ENCODE measurements around the gene SNX14. TPM values are rescaled to one million over a fixed set of nuclear protein-coding genes. Genes with fewer than 3 reads are reported as not detected.

Gene SNX14
- total RNA-seq, 1 experiment from 2014 or later = 84.8 TPM

GRCh38 chr6:85462673-85463072, 131.0 kb downstream of the SNX14 start:
- Histone ChIP-seq H3K36me3 (ENCODE audit: control insufficient read depth in 1 of 2, insufficient read depth in 2 of 2, low read length in 2 of 2) (0 out of 4 replicates have a peak, but pooled peaks cover 0 to 5% of the 10 kb centered on the region in 2 experiments), H4K20me1 (ENCODE audit: insufficient read depth) (no peaks in the 10 kb centered on the region), H3K27ac (ENCODE audit: low read depth, low read length) (no peak overlapping the region), H3K4me1 (ENCODE audit: control insufficient read depth in 1 of 2, insufficient read depth in 2 of 2, low read length in 2 of 2) (peaks cover 61 to 99% of the 10 kb centered on the region in 2 experiments), H3K9me2 (ENCODE audit: insufficient read depth) (no peaks in the 10 kb centered on the region), H3K9ac (ENCODE audit: low read length) (peak overlapping the region; percentile 65; the same call in 1 of the 2 replicates), H3K79me2 (ENCODE audit: insufficient read depth, low read length) (peaks cover 14% of the 10 kb centered on the region; the same call in 1 of the 2 replicates), H3K4me2 (ENCODE audit: low read length) (peak overlapping the region; percentile 80; the same call in 1 of the 2 replicates), H3K27me3 (ENCODE audit: insufficient read depth, low read length) (no peaks in the 10 kb centered on the region), H2AFZ (ENCODE audit: low read depth, low read length, poor library complexity, severe bottlenecking) (no peak overlapping the region), H3K9me3 (ENCODE audit: control insufficient read depth in 1 of 2, insufficient read depth in 1 of 2, low read depth in 1 of 2, low read length in 2 of 2) (no peaks in the 10 kb centered on the region), H3K4me3 (replicated peaks in 1 of 2; ENCODE audit: low read depth in 1 of 2, low read length in 2 of 2) (no peak overlapping the region)
- DNase-seq (ENCODE audit: low read depth, low spot score) = no peak
- no TSS peak for BruUV-seq (replicated peaks)
- intact Hi-C loops (cut with micrococcal nuclease) = loop anchor here (10.0 kb wide), 1 partner anchor 212 kb away; no protein-coding TSS in a partner anchor
- TF ChIP-seq EGR1 (IDR thresholded peaks at IDR 0.05; ENCODE audit: low read depth) (no peak), EZH2phosphoT487 (IDR thresholded peaks at IDR 0.05; ENCODE audit: borderline replicate concordance) (no peak), ELF1 (IDR thresholded peaks at IDR 0.05; ENCODE audit: borderline replicate concordance, low read depth) (no peak), REST (IDR thresholded peaks at IDR 0.05; ENCODE audit: low read depth) (no peak), FOSL1 (IDR thresholded peaks at IDR 0.05; ENCODE audit: low read depth) (no peak), ZBTB33 (IDR thresholded peaks at IDR 0.05; ENCODE audit: extremely low read depth, insufficient replicate concordance, low read length) (no peak), POLR2AphosphoS5 (IDR thresholded peaks at IDR 0.05; ENCODE audit: low read depth, low read length) (no peak), CEBPB (IDR thresholded peaks at IDR 0.05; ENCODE audit: low read depth) (no peak), YY1 (IDR thresholded peaks at IDR 0.05; ENCODE audit: extremely low read depth, insufficient replicate concordance, low read depth, low read length) (no peak), JUND (IDR thresholded peaks at IDR 0.05) (no peak), ZNF274 (IDR thresholded peaks at IDR 0.05; ENCODE audit: low read depth, low read length) (no peak), ATF3 (IDR thresholded peaks at IDR 0.05) (no peak), CBX3 (IDR thresholded peaks at IDR 0.05; ENCODE audit: low read depth) (no peak), CTCF (IDR thresholded peaks at IDR 0.05 in 2 of 3, conservative IDR thresholded peaks at IDR 0.05 in 1 of 3; ENCODE audit: borderline replicate concordance in 1 of 3, insufficient read depth in 1 of 3, low read depth in 2 of 3, low read length in 2 of 3) (no peak), TCF7L2 (IDR thresholded peaks at IDR 0.05; ENCODE audit: borderline replicate concordance, extremely low read depth, insufficient read depth, insufficient read length) (no peak)
- POLR2A ChIA-PET = interaction anchor here (1.1 to 3.4 kb wide), 6 partner anchors 8 to 216 kb away, joined by 3 to 45 read pairs (median 5); partner anchors contain the start of gene NT5E
- RAD21 ChIA-PET (ENCODE audit: low non-redundant PET in 1 of 2, low total read pairs in 2 of 2, uncharacterized antibody in 2 of 2, unreplicated experiment in 2 of 2) = no interaction called here
- CTCF ChIA-PET = interaction anchor here (2.4 kb wide), 1 partner anchor 20 kb away, joined by 11 read pairs; no protein-coding TSS in a partner anchor
- ATAC-seq = no peak
